HT1080 (cell line): ENCODE measurements around the gene TCERG1L. TPM values are rescaled to one million over a fixed set of nuclear protein-coding genes. Genes with fewer than 3 reads are reported as not detected.

ENCODE experiments used
- DNase-seq: peaks from one replicate; pipeline ENCODE4 v3.0.0-alpha.2; 2015; ENCODE audit warnings: low read depth
- total RNA-seq: library from RNA; depleted of rRNA; stranded (reverse); fragments of >200 nt; shearing (Covaris generic); gene quantifications from 2 replicates; pipeline ENCODE4 v1.2.3, GENCODE V29; 2014

TCERG1L gene
- total RNA-seq, 1 experiment from 2014 or later = not detected

- no peak for DNase-seq
Measured at GRCh38 chr10:131044379-131045111, 267.0 kb downstream of the TCERG1L start.

GRCh38 chr10:131043039-131043691, 268.4 kb downstream of the TCERG1L start:
- DNase-seq = no peak
